NCI-H1105 (cell line): ENCODE results near the gene NELFA.

Source experiments
- DNase-seq: peaks from one replicate; lab custom pipeline; 2025; lab: John Stamatoyannopoulos, UW

NELFA gene

DNA sequence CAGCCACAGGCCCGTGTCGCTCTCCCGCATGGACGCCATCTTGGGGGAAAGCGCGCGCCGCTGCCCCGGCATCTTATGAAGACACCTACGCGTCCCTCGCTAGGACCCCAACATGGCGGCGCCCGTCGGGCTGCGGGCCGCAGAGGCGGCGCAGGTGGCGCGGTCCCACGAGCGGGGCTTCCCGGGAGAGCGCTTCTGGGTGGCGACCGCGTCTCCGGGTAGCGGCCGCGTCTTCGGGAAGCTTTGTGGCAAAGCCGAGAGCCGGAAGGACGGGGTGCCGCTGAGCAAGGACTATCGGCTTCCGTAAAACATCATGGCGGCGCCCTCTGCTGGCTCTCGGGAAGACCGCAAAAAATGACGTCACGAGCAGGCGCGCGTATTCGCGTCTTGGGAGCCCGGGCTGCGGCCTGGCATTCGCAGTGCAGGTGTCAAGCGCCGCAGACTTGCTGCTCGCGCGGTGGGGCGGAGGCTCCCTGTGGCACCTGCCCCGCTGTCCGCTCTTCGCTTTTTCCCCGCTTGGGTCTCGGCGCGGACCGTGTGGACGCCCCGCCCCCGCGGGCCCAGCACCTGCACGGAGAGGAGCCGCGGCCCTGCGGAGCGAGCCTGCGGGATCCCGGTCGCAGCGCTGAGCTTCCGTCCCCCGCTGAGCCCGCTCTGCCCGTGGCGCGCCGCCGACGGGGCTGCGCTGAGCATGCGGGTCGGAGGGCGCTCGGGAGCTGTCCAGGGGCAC is at the start of gene NELFA:
NELFA (minus strand) TSS at position 54 of the 730 bp plus-strand sequence; CDS start at position 39, 15 bp downstream.
- DNase-seq: peak; percentile 83

DNA sequence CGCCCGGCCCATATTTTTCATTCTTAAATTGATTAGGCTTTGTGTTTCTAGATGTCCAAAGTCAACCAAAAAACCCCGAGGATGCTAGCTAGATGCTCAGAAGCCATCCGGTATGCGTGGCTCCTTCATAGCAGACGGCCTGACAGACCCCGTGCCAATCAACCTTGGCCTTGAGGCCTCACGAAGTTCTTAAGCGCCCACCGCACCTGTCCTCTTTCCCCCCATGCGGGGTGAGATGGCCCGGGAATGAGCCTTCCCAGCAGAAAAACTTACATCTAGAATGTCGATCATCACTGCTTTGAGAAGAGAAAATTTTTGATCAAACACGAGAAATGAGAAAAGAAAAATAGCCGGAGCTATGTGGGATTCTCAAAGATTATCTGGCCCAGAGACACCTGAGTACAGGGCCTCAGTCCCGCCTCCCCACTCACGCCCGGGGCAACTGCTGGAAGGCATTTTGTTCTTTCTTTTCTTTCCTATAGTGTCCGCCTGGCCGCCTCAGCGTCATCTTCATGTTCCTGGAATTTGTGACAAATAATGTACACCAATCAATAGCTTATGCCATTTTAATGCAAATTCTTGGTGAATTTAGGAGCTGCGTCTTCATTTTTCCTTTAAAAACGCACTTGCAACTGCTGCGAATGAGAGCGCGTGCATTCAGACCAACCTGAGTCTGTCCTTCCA is 48.8 kb upstream of the NELFA start:
- DNase-seq: no peak

DNA sequence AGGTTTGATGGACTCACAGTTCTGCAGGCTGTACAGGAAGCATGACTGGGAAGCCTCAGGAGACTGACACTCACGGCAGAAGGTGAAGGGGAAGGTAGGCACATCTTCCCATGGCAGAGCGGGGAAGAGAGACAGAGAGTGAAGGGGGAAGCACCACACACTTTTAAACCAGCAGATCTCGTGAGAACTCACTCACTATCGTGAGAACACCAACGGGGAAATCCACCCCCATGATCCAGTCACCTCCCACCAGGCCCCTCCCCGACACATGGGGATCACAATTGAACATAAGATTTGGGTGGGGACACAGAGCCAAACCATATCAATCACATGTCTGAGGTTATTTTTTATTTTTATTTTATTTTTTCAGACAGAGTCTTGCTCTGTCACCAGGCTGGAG is 45.4 kb upstream of the NELFA start:
- DNase-seq: no peak

DNA sequence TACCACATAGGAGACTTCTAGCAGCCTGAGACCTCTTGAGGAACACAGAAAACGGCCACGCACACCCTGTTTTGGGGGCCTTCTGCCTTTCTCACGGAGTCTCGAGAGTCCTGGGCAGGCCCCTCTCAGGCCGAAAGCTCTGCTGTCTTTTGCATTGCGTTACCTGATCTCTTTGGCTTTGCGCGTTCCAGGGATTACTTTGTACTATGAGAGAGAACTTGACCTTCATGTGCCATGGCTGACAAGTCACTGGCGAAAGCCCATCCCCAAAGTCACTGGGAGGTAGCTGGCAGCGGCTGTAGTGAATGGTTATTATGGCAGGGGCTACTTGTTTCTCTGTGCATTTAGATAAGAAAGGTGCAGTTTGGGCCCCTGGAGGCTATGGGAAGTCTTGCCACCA is 42.3 kb upstream of the NELFA start:
- DNase-seq: no peak

DNA sequence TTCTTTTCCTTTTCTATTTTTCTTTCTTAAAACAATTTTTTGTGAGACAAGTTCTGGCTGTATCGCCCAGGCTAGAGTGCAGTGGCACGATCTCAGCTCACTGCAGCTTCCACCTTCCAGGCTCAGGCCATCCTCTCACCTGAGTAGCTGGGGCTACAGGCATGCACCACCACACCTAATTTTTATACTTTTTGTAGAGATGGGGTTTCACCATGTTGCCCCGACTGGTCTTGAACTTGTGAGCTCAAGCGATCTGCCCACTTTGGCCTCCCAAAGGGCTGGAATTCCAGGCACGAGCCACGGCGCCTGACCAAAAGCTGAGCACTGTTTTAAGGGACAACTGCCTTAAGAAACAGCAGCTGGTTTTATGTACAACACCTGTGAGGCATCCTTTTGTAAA is 41.0 kb upstream of the NELFA start:
- DNase-seq: no peak

- DNase-seq: no peak
These were observed 40.6 kb upstream of the NELFA start for GRCh38 chr4:2049381-2049780.

- DNase-seq: no peak
These were observed 40.1 kb upstream of the NELFA start for GRCh38 chr4:2048831-2049230.

DNA sequence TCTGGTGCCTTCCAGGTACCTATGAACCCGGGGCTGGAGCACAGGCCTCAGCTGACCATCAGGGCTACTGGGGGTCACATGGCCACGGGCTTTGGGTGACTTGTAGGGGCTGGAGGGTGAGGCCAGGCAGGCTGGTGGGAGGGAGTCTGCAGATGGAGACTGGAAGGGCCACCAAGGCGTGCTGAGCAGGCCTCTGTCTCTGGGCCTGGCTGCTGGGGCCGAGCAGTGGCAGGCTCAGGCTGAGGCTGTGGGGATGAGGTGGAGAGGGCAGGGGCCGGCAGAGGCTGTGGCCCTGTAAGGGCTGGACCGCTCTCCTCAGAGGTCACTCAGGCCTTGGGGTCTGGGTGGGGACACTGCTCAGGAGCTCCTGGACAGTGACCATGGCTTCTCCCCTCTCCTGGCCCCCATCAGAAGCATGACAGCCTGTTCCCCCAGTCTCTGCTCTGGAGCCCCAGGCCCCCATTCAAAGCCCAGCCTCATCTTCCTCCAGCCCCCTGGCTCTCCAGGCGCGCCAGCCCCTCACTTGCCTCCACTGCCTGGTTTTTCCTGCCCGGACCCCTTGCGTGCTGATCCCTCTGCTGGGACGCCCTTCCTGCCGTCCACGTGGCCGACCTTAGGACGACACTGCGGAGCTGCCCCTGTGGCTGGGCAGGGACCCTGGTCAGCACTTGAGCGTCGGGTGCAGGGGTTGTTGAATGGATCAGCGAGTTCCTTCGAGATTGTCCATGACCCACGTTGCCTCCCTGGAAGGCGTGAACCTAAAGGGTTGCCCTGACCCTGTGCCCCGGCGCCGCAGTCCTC is 39.2 kb upstream of the NELFA start:
- DNase-seq: no peak

- no peak for DNase-seq
These were observed 38.4 kb upstream of the NELFA start for GRCh38 chr4:2047031-2047660.

- no peak for DNase-seq
These were observed 37.5 kb upstream of the NELFA start for GRCh38 chr4:2046031-2046961.

DNA sequence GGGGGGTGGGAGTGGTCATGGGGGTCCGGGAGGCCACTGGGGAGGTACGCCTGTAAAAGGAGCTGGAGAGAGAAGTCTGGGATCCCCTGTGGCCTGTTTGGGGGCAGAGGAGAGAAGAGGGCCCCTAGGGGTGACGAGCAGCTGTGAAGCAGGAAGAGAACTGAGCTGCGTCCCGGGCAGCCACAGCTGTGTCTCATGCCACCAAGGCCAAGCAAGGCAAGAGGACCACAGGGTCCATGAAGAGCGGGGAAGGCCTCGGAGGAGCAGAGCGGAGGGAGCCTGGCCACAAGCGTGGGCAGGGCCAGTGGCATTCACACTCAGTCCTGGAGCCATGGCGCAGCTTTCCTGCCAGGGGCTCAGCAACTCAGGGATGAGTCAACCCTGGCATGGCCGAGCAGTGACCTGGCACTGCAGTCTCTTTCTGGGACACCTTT is 36.8 kb upstream of the NELFA start:
- no peak for DNase-seq

GRCh38 chr4:2044542-2045517 is 36.1 kb upstream of the NELFA start:
- no peak for DNase-seq

- DNase-seq: no peak
These were observed 35.3 kb upstream of the NELFA start for GRCh38 chr4:2044119-2044485.

- DNase-seq: no peak
These were observed 34.8 kb upstream of the NELFA start for GRCh38 chr4:2043396-2044118.

- no peak for DNase-seq
These were observed 34.2 kb upstream of the NELFA start for GRCh38 chr4:2042947-2043395.

- no peak for DNase-seq
These were observed 33.6 kb upstream of the NELFA start for GRCh38 chr4:2042204-2042946.

DNA sequence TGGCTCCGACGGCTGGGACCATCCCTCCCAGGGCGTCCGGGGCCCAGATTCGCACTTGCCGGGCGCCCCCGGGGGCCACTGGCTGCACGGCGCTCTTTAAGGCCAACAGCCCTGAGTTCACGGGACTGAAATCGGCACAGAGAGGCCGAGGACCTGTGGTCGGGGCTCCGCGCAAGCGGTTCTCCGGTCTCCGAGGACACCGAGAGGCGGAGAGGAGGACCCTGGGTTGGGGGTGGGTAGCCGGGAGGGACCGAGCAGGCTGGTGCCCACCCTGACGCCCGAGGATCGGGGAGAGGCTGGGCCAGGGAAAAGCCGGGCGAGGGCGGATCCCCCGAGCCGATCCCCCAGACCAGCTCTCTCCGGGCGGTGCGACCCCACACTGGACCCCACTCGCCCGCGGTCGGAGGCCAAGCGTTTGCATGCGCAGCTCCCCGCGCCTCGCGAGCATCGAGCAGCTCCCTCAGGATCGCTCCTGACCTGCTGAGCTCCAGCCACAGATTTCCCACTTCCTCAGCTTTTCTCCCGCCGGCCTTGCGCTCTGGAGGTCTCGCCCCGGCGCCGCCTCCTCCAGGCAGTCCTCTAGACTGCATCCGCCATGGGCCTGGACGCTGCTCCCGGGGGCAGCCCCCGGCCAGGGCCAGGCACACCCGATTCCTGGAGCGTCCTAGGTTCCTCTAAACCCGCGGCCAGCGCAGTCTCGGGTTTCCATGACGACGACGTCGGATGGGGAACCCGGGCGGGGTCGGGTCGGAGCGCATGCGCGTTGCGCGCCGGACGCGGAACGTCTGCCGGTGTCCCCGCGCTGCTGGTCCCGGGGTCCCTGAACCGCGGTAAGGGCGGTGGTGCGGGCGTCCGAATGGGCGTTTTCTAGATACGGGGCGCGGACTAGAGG is 32.7 kb upstream of the NELFA start:
- peak; percentile 72 for DNase-seq
